Measurements from ENCODE around the gene LRRIQ1.

DNA sequence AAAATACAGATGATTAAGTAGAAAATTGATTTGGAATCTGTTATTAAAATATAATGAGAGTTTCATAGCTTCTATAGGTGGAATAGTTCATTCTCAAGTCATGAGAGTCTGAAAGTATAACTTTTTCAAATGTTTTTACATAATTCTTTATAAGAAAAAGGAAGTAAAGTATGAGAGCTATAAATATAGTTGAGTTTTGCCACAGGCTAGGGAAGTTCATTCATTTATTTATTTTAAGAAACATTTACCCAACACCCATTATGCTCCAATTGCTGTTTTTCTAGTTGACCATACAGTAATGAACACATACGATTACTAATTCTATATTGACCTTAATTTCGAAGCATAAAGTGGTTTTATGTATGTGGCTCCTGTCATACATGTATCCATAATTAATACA is 24.8 kb downstream of the LRRIQ1 start:
- TF ChIP-seq RAD21 (conservative IDR thresholded peaks at IDR 0.05) (no peak), EP300 (conservative IDR thresholded peaks at IDR 0.05; ENCODE audit: poor library complexity, severe bottlenecking) (no peak), TAF1 (IDR thresholded peaks at IDR 0.05; ENCODE audit: low read depth) (no peak), EZH2 (IDR thresholded peaks at IDR 0.05; ENCODE audit: borderline replicate concordance, insufficient read depth, low read length, poor library complexity, severe bottlenecking) (no peak), POLR2AphosphoS5 (IDR thresholded peaks at IDR 0.05) (no peak), SMC3 (conservative IDR thresholded peaks at IDR 0.05; ENCODE audit: poor library complexity) (no peak), MXI1 (conservative IDR thresholded peaks at IDR 0.05; ENCODE audit: poor library complexity, severe bottlenecking) (no peak)
- TF ChIP-seq, protein P1, sequence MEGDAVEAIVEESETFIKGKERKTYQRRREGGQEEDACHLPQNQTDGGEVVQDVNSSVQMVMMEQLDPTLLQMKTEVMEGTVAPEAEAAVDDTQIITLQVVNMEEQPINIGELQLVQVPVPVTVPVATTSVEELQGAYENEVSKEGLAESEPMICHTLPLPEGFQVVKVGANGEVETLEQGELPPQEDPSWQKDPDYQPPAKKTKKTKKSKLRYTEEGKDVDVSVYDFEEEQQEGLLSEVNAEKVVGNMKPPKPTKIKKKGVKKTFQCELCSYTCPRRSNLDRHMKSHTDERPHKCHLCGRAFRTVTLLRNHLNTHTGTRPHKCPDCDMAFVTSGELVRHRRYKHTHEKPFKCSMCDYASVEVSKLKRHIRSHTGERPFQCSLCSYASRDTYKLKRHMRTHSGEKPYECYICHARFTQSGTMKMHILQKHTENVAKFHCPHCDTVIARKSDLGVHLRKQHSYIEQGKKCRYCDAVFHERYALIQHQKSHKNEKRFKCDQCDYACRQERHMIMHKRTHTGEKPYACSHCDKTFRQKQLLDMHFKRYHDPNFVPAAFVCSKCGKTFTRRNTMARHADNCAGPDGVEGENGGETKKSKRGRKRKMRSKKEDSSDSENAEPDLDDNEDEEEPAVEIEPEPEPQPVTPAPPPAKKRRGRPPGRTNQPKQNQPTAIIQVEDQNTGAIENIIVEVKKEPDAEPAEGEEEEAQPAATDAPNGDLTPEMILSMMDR (IDR thresholded peaks at IDR 0.05; ENCODE audit: poor library complexity, severe bottlenecking), result no peak
- TF ChIP-seq, protein P2, sequence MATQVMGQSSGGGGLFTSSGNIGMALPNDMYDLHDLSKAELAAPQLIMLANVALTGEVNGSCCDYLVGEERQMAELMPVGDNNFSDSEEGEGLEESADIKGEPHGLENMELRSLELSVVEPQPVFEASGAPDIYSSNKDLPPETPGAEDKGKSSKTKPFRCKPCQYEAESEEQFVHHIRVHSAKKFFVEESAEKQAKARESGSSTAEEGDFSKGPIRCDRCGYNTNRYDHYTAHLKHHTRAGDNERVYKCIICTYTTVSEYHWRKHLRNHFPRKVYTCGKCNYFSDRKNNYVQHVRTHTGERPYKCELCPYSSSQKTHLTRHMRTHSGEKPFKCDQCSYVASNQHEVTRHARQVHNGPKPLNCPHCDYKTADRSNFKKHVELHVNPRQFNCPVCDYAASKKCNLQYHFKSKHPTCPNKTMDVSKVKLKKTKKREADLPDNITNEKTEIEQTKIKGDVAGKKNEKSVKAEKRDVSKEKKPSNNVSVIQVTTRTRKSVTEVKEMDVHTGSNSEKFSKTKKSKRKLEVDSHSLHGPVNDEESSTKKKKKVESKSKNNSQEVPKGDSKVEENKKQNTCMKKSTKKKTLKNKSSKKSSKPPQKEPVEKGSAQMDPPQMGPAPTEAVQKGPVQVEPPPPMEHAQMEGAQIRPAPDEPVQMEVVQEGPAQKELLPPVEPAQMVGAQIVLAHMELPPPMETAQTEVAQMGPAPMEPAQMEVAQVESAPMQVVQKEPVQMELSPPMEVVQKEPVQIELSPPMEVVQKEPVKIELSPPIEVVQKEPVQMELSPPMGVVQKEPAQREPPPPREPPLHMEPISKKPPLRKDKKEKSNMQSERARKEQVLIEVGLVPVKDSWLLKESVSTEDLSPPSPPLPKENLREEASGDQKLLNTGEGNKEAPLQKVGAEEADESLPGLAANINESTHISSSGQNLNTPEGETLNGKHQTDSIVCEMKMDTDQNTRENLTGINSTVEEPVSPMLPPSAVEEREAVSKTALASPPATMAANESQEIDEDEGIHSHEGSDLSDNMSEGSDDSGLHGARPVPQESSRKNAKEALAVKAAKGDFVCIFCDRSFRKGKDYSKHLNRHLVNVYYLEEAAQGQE (IDR thresholded peaks at IDR 0.05; ENCODE audit: borderline replicate concordance), result no peak
